GM19328 (cell line): ENCODE data around the gene CDC14B.

Experiments
- ATAC-seq: cut with Tn5 transposase; IDR thresholded peaks from one replicate; pipeline ENCODE4 v1.9.1; 2021; ENCODE audit warnings: mild to moderate bottlenecking, moderate library complexity; ENCODE audit not compliant: unreplicated experiment

CDC14B gene

DNA sequence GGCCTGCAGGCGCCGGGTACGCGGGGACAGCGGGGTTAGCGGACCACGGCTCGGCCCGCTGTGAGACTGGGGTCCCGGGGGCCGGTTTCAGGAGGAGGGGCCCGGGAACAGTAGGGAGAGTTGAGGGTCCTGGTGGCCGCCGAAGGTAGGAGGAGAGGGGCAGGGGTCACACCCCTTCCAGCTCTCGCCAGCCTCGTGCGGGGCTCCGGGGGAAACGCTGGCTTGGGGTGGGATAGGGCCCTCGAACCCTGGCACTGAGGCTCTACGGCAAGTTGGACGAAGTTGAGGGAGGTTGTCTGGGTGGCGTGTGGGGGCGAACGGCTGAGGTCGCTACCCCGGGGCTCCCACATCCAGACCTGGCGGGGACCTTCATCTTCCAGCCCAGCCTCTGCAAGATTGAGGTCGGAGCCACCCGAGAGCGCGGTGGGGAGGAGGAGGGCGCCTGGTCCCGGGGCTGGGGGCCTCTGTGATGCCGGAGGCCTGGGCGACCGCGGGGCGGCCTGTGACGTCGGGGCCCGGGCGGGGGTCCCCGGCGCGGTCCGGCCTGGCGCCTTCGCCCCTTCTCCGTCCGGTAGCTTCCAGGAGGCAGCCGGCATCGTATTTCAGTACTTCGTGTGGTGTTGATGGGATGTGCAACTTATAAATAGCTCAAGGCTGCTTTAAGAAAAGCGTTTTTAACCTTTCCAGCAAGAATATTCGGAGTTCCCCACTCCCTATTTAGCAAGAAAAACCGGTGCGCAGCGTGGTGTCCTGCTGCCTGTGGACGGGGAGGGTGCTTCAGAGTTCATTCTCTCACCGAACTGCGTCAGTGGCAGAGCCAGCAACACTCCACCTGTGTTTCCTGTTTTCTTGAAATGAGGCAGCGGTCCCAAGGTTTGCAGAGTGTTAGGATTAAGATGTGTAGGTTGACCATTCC is 168.8 kb downstream of the CDC14B start:
- ATAC-seq: no peak
